GM12874 (cell line): Measurements from ENCODE around the gene DAPK1.

Experiments used
- TF ChIP-seq, protein P1 (sequence below): IDR thresholded peaks from 2 replicates; pipeline ENCODE4 v1.5.1; 2011; ENCODE audit warnings: low read depth, mild to moderate bottlenecking, control low read depth, low read length, moderate library complexity; ENCODE audit not compliant: insufficient read depth

DAPK1 gene

DNA sequence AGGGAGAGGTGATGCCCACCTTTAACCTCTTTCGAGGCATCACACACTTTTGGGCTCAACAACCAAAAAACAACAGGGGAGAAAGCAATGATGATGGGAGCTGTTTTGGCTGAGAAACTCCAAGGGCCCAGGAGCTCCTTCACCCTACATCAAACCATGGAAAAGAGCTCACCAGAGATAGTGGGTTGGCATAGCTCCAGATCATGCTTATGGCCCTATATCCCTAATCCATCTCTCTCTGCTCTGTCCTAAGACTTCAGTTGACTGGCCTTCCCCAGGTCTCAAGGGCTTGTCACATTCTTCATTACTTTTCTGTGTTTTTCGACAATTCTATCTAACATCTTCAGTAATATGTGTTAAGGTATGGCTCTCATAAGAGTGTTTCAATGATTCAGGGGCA, 222.5 kb downstream of the DAPK1 start:
- TF ChIP-seq, protein P1, sequence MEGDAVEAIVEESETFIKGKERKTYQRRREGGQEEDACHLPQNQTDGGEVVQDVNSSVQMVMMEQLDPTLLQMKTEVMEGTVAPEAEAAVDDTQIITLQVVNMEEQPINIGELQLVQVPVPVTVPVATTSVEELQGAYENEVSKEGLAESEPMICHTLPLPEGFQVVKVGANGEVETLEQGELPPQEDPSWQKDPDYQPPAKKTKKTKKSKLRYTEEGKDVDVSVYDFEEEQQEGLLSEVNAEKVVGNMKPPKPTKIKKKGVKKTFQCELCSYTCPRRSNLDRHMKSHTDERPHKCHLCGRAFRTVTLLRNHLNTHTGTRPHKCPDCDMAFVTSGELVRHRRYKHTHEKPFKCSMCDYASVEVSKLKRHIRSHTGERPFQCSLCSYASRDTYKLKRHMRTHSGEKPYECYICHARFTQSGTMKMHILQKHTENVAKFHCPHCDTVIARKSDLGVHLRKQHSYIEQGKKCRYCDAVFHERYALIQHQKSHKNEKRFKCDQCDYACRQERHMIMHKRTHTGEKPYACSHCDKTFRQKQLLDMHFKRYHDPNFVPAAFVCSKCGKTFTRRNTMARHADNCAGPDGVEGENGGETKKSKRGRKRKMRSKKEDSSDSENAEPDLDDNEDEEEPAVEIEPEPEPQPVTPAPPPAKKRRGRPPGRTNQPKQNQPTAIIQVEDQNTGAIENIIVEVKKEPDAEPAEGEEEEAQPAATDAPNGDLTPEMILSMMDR, result no peak

DNA sequence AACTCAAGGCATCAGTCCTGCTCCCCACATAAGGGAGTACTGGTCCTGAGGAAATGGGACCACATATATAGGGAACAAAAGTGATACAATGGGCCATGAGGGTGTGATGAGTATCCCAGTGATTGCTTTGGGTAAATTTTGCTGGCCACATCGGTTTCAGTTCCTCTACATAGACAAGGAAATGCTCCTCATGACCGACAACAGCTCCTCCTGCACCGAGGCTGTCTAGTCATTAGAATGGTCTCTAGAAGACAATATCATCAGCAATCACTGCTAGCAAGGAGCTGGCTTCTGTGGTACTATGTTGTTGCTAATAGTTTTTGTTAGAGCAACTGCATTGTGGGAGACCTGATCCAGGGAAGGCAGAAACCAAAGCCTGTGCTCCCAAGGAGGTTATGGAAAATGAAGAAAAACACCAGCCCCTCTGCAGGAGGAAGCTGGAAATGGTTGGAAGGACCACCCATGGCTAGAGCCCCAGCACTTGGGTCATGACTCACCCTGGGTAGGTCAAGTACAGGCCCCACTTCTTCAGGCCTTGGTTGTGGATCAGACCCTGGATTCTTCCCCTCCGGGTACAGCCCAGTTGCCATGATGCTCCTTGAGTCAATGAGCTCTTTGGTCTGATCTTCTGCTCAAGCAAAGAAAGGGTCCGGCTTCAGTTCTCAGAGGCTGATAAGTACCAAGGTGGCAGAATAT, 224.9 kb downstream of the DAPK1 start:
- TF ChIP-seq, protein P1, result no peak

DNA sequence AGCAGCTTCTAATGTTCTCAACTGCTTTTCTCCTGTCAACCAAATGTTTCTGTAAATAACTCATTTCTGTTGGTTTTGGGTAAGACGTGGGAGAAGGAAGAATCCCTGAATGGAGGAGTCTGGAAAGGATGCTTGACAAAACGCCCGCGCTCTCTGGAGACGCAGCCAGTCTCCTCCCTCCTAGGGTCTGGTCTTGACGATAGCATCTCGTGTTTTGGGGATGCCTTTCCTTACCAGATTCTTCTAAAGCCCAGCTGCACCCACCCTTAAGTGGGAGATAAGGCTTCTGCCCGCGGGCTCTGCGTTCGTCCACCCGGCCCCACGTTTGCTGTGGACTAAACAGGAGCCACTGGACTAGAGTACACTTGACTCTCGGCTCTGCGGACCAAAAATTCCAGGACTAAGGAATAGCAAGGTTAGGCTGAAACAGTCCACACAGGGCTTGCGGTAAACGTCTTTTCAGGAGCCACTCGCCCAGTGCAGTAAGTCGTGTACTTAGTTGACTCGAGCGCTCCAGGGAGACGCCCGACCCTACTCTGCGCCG, 227.8 kb downstream of the DAPK1 start:
- TF ChIP-seq, protein P1, result no peak

DNA sequence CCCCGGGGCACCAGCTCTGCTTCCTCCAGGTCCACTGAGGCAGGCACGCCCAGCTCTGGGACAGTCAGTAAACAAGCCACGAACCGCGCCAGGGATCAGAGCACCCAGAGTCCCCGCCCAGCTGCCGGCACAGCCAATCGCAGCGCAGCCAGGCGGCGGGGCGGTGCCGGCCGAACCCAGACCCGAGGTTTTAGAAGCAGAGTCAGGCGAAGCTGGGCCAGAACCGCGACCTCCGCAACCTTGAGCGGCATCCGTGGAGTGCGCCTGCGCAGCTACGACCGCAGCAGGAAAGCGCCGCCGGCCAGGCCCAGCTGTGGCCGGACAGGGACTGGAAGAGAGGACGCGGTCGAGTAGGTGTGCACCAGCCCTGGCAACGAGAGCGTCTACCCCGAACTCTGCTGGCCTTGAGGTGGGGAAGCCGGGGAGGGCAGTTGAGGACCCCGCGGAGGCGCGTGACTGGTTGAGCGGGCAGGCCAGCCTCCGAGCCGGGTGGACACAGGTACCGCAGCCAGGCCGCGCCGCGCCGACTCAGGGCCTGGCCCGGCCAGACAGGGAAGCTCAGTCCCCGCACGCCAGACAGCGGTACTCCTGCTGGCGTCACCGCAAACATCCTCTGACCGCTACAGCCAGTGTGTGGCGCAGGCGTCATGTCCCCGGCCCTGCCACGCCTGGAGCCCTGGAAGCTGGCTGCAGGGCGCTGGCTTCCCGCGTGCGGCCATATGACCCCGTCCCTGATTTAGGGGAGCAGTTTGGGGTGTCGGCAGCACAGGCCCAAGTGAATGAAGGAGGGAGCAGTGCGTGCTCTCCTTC, 228.4 kb downstream of the DAPK1 start, which contains the start of gene CTSL:
Gene CTSL, plus strand, starts transcription at position 220 of the 810 bp plus-strand sequence. CDS start 1,485 bp downstream, outside the sequence.
- TF ChIP-seq, protein P1, result no peak

DNA sequence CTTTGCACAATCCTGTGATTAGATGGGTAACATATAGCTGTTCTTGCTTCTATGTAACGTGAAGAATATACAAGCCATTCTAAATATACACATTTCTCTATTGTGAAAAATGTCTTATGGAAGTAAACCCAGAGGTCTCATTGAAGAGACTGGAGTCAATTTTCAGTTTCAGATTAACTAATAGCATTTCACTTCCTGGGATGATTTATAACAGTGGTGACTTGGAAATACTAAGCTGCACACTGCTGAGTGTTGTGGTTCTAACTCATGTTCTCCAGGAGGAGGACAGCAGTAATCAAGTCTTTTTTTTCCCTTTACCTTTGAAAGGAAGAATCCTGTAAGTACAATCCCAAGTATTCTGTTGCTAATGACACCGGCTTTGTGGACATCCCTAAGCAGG, 231.6 kb downstream of the DAPK1 start:
- TF ChIP-seq, protein P1, result no peak

DNA sequence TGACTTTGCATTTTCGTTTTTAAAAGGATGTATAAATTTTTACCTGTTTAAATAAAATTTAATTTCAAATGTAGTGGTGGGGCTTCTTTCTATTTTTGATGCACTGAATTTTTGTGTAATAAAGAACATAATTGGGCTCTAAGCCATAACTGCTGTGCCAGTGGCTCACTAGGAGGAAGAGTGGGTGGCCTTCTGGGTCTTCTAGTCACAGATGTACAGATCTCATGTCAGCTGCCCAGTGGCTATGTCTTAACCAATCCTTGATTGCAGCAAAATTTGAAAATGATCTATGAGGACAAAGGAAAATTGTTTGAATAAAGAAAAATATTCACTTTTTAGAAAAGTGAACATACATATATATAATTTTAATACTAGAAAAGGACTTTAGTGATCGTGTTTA, 233.7 kb downstream of the DAPK1 start:
- TF ChIP-seq, protein P1, result no peak

DNA sequence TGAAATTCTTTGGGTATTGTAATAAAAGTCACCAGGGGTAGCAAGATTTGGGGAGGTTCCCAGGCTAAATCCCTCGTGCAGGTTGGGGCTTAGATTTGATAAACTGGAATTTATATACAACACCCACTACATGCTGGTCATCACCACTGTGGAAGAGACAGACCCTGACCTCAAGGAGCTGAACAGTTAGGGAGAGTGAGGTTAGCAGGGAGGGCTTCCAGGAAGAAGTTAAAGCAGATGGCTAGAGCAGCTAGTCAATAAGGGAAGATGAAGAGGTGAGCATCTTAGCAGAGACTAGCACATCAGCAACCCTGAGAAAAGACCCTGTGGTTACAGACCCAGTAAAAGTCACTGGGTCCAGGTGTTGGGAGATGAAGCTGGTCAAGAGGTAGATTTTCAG, 234.7 kb downstream of the DAPK1 start:
- TF ChIP-seq, protein P1, result no peak
